Left ventricle myocardium inferior (tissue), 1 donor: Measurements from ENCODE around the gene DENND1A. TPM values are rescaled to one million over a fixed set of nuclear protein-coding genes. Genes with fewer than 3 reads are reported as not detected.

Source experiments
- DNase-seq: peaks from one replicate; pipeline ENCODE4 v3.0.0-alpha.2; 2020
- H3K27ac ChIP-seq: fragments of 200-600 bp; replicated peaks from 2 replicates; pipeline ENCODE4 v1.8.0; 2021
- H3K27me3 ChIP-seq: fragments of 200-600 bp; 2 replicates; pipeline ENCODE4 v1.8.0; 2021; ENCODE audit warnings: low read depth
- H3K36me3 ChIP-seq: fragments of 200-600 bp; 2 replicates; pipeline ENCODE4 v1.8.0; 2021
- H3K4me1 ChIP-seq: fragments of 200-600 bp; 2 replicates; pipeline ENCODE4 v1.8.0; 2021
- H3K4me3 ChIP-seq: fragments of 200-600 bp; 2 replicates; pipeline ENCODE4 v1.8.0; 2021; ENCODE audit warnings: mild to moderate bottlenecking, moderate library complexity
- H3K9me3 ChIP-seq: fragments of 200-600 bp; replicated peaks from 2 replicates; pipeline ENCODE4 v1.8.0; 2021
- CTCF ChIP-seq: fragments of 200-600 bp; IDR thresholded peaks from 2 replicates; pipeline ENCODE4 v1.8.0; 2021; ENCODE audit warnings: antibody characterized with exemption, mild to moderate bottlenecking, borderline replicate concordance
- intact Hi-C: fragments of 100-400 bp; cut with micrococcal nuclease; formaldehyde crosslinking; loops from one replicate; pipeline ENCODE4 v1.11.0; 2022
- total RNA-seq: library from RNA; stranded (reverse); fragmentation: NEBNext Ultra II Directional; extraction: Animal tissue kit (Norgen Biotek cat#: 25700); gene quantifications from one replicate; pipeline ENCODE4 v1.2.1, GENCODE V29; 2021
- donor health status: DM: no; HTN: yes; CAD: no; lungs with severe emphysema.

The DENND1A gene
- total RNA-seq, 1 donor from 2014 or later, result 12.2 TPM

GRCh38 chr9:123928533-123929176, 1.3 kb downstream of the DENND1A start:
- intact Hi-C loops, result no loop called here
- no peak for TF ChIP-seq CTCF
- DNase-seq, result no peak

GRCh38 chr9:123927625-123928532, 2.0 kb downstream of the DENND1A start:
- DNase-seq, result no peak
- Histone ChIP-seq H3K4me1 (peaks cover 43% of the 10 kb centered on the region), H3K4me3 (peak overlapping the region; percentile 81), H3K36me3 (no peaks in the 10 kb centered on the region), H3K9me3 (peaks cover 7% of the 10 kb centered on the region), H3K27ac (peak overlapping the region; percentile 75), H3K27me3 (no peaks in the 10 kb centered on the region)
- intact Hi-C loops, result no loop called here
- TF ChIP-seq CTCF, result no peak

More at GRCh38 chr9:123928533-123929176, 1.3 kb downstream of the DENND1A start:
- H3K36me3 ChIP-seq, result no peaks in the 10 kb centered on the region
- H3K4me3 ChIP-seq, result peak overlapping the region; percentile 81
- no peaks in the 10 kb centered on the region for H3K27me3 ChIP-seq
- H3K4me1 ChIP-seq, result peaks cover 36% of the 10 kb centered on the region
- peak overlapping the region; percentile 75 for H3K27ac ChIP-seq
- peaks cover 7% of the 10 kb centered on the region for H3K9me3 ChIP-seq

- Histone ChIP-seq H3K9me3 (peaks cover 7% of the 10 kb centered on the region), H3K27ac (no peak overlapping the region), H3K36me3 (no peaks in the 10 kb centered on the region), H3K4me3 (no peak overlapping the region), H3K4me1 (peaks cover 53% of the 10 kb centered on the region), H3K27me3 (no peaks in the 10 kb centered on the region)
- TF ChIP-seq CTCF, result no peak
- DNase-seq, result no peak
- intact Hi-C loops, result no loop called here
Measured at GRCh38 chr9:123926941-123927340, 3.0 kb downstream of the DENND1A start.

- peaks cover 7% of the 10 kb centered on the region for H3K9me3 ChIP-seq
- intact Hi-C loops, result no loop called here
- no peaks in the 10 kb centered on the region for H3K27me3 ChIP-seq
- H3K4me3 ChIP-seq, result no peak overlapping the region
- peaks cover 60% of the 10 kb centered on the region for H3K4me1 ChIP-seq
- no peak for DNase-seq
- H3K27ac ChIP-seq, result no peak overlapping the region
- no peaks in the 10 kb centered on the region for H3K36me3 ChIP-seq
- no peak for TF ChIP-seq CTCF
Measured at GRCh38 chr9:123925819-123926218, 4.1 kb downstream of the DENND1A start.

GRCh38 chr9:123925161-123925560, 4.8 kb downstream of the DENND1A start:
- no peak overlapping the region for H3K27ac ChIP-seq
- TF ChIP-seq CTCF, result no peak
- no peaks in the 10 kb centered on the region for H3K36me3 ChIP-seq
- H3K27me3 ChIP-seq, result no peaks in the 10 kb centered on the region
- DNase-seq, result no peak
- peaks cover 55% of the 10 kb centered on the region for H3K4me1 ChIP-seq
- H3K4me3 ChIP-seq, result no peak overlapping the region
- H3K9me3 ChIP-seq, result peaks cover 7% of the 10 kb centered on the region
- intact Hi-C loops, result no loop called here
